Activated T-helper 1 cell treated with anti-CD3 and anti-CD28 coated beads, Interleukin-12 subunit alpha, Interleukin-12 subunit beta, Interleukin-2, Interleukin-4 antibody, amounts not matched to agents 30 ng/mL and 10 ng/mL and 1 ng/mL, durations not matched to agents 14 hours and 24 hours and 36 hours (primary cell): ENCODE data around the gene OSM. TPM values are rescaled to one million over a fixed set of nuclear protein-coding genes. Genes with fewer than 3 reads are reported as not detected.
A peak's percentile ranks its signal among the peaks of the same experiment; 100 is the strongest.

Experiments
- DNase-seq: peaks from one replicate; pipeline ENCODE4 v3.0.0; 2021; ENCODE audit warnings: low spot score
- H3K27ac Mint-ChIP-seq: one replicate; pipeline ENCODE4 v1.8.0; 2021; ENCODE audit warnings: mild to moderate bottlenecking, mixed read lengths
- H3K27me3 Mint-ChIP-seq: one replicate; pipeline ENCODE4 v1.8.0; 2022; ENCODE audit warnings: mild to moderate bottlenecking, moderate library complexity, mixed read lengths; ENCODE audit not compliant: insufficient read depth
- H3K36me3 Mint-ChIP-seq: one replicate; pipeline ENCODE4 v1.8.0; 2021; ENCODE audit warnings: low read depth, mixed read lengths
- H3K4me1 Mint-ChIP-seq: one replicate; pipeline ENCODE4 v1.8.0; 2021; ENCODE audit warnings: low read depth, mixed read lengths
- H3K4me3 Mint-ChIP-seq: one replicate; pipeline ENCODE4 v1.8.0; 2021; ENCODE audit warnings: mild to moderate bottlenecking, moderate library complexity, mixed read lengths
- H3K9me3 Mint-ChIP-seq: one replicate; pipeline ENCODE4 v1.8.0; 2021; ENCODE audit warnings: mixed read lengths
- intact Hi-C: fragments of 100-400 bp; cut with micrococcal nuclease; formaldehyde crosslinking; loops from one replicate; pipeline ENCODE4 v1.15.1; 2024
- total RNA-seq: library from RNA; stranded (reverse); gene quantifications from 2 replicates; pipeline ENCODE4 v1.2.3, GENCODE V29; 2022

The OSM gene
- total RNA-seq, 1 donor from 2014 or later, result 78.3 TPM

- Mint-ChIP-seq H3K27me3 (no peaks in the 10 kb centered on the region), H3K4me3 (peak overlapping the region; percentile 77), H3K36me3 (peaks cover 20% of the 10 kb centered on the region), H3K4me1 (peaks cover 94% of the 10 kb centered on the region), H3K9me3 (no peaks in the 10 kb centered on the region), H3K27ac (peak overlapping the region; percentile 95)
- intact Hi-C loops, result loop anchor here (1.0 to 5.0 kb wide), 4 partner anchors 9 to 81 kb away; partner anchors contain the start of genes CASTOR1, RNF215 and SF3A1
- no peak for DNase-seq
Measured at GRCh38 chr22:30306627-30307011, 40.0 kb upstream of the OSM start.

GRCh38 chr22:30305906-30306626 is 39.4 kb upstream of the OSM start:
- H3K27ac Mint-ChIP-seq, result peak overlapping the region; percentile 95
- DNase-seq, result no peak
- peaks cover 20% of the 10 kb centered on the region for H3K36me3 Mint-ChIP-seq
- H3K27me3 Mint-ChIP-seq, result no peaks in the 10 kb centered on the region
- intact Hi-C loops, result loop anchor here (1.0 to 5.0 kb wide), 5 partner anchors 9 to 81 kb away; partner anchors contain the start of genes CASTOR1, RNF215 and SF3A1
- H3K9me3 Mint-ChIP-seq, result no peaks in the 10 kb centered on the region
- H3K4me3 Mint-ChIP-seq, result peak overlapping the region; percentile 77
- peaks cover 94% of the 10 kb centered on the region for H3K4me1 Mint-ChIP-seq

GRCh38 chr22:30305519-30305905 is 38.9 kb upstream of the OSM start:
- intact Hi-C loops, result loop anchor here (1.0 to 5.0 kb wide), 2 partner anchors 22 to 82 kb away; partner anchors contain the start of gene RNF215
- Mint-ChIP-seq H3K9me3 (no peaks in the 10 kb centered on the region), H3K4me1 (peaks cover 93% of the 10 kb centered on the region), H3K27ac (peak overlapping the region; percentile 95), H3K4me3 (peak overlapping the region; percentile 77), H3K27me3 (no peaks in the 10 kb centered on the region), H3K36me3 (peaks cover 23% of the 10 kb centered on the region)
- DNase-seq, result peak; percentile 68

GRCh38 chr22:30304495-30305244 is 38.0 kb upstream of the OSM start:
- no peak for DNase-seq
- Mint-ChIP-seq H3K9me3 (no peaks in the 10 kb centered on the region), H3K4me3 (peak overlapping the region; percentile 77), H3K4me1 (peaks cover 84% of the 10 kb centered on the region), H3K27me3 (no peaks in the 10 kb centered on the region), H3K36me3 (peaks cover 21% of the 10 kb centered on the region), H3K27ac (peak overlapping the region; percentile 95)
- intact Hi-C loops, result loop anchor here (1.0 to 5.0 kb wide), 2 partner anchors 23 to 83 kb away; partner anchors contain the start of gene RNF215

GRCh38 chr22:30302810-30303138 is 36.1 kb upstream of the OSM start:
- no peaks in the 10 kb centered on the region for H3K27me3 Mint-ChIP-seq
- no peak for DNase-seq
- H3K27ac Mint-ChIP-seq, result peak overlapping the region; percentile 91
- H3K4me3 Mint-ChIP-seq, result peak overlapping the region; percentile 45
- H3K9me3 Mint-ChIP-seq, result no peaks in the 10 kb centered on the region
- H3K36me3 Mint-ChIP-seq, result peaks cover 27% of the 10 kb centered on the region
- peaks cover 81% of the 10 kb centered on the region for H3K4me1 Mint-ChIP-seq
- intact Hi-C loops, result no loop called here

GRCh38 chr22:30301995-30302809 is 35.6 kb upstream of the OSM start:
- peak overlapping the region; percentile 91 for H3K27ac Mint-ChIP-seq
- intact Hi-C loops, result no loop called here
- peaks cover 82% of the 10 kb centered on the region for H3K4me1 Mint-ChIP-seq
- H3K4me3 Mint-ChIP-seq, result peak overlapping the region; percentile 45
- no peaks in the 10 kb centered on the region for H3K27me3 Mint-ChIP-seq
- H3K9me3 Mint-ChIP-seq, result no peaks in the 10 kb centered on the region
- no peak for DNase-seq
- H3K36me3 Mint-ChIP-seq, result peaks cover 27% of the 10 kb centered on the region

GRCh38 chr22:30299322-30299721 is 32.7 kb upstream of the OSM start:
- H3K27ac Mint-ChIP-seq, result no peak overlapping the region

GRCh38 chr22:30297991-30298701 is 31.5 kb upstream of the OSM start:
- Mint-ChIP-seq H3K4me3 (no peak overlapping the region), H3K27me3 (no peaks in the 10 kb centered on the region), H3K36me3 (peaks cover 30% of the 10 kb centered on the region), H3K27ac (peak overlapping the region; percentile 23), H3K4me1 (peaks cover 57% of the 10 kb centered on the region), H3K9me3 (no peaks in the 10 kb centered on the region)
- no peak for DNase-seq
- intact Hi-C loops, result no loop called here

More at GRCh38 chr22:30299322-30299721, 32.7 kb upstream of the OSM start:
- peaks cover 29% of the 10 kb centered on the region for H3K36me3 Mint-ChIP-seq
- peaks cover 61% of the 10 kb centered on the region for H3K4me1 Mint-ChIP-seq
- no peaks in the 10 kb centered on the region for H3K27me3 Mint-ChIP-seq
- no peak overlapping the region for H3K4me3 Mint-ChIP-seq
- no peak for DNase-seq
- intact Hi-C loops, result no loop called here
- H3K9me3 Mint-ChIP-seq, result no peaks in the 10 kb centered on the region

- H3K27ac Mint-ChIP-seq, result peak overlapping the region; percentile 16
- H3K9me3 Mint-ChIP-seq, result no peaks in the 10 kb centered on the region
- DNase-seq, result no peak
- H3K4me1 Mint-ChIP-seq, result peaks cover 49% of the 10 kb centered on the region
- H3K4me3 Mint-ChIP-seq, result no peak overlapping the region
- peaks cover 25% of the 10 kb centered on the region for H3K36me3 Mint-ChIP-seq
- intact Hi-C loops, result no loop called here
- H3K27me3 Mint-ChIP-seq, result no peaks in the 10 kb centered on the region
Measured at GRCh38 chr22:30297276-30297990, 30.8 kb upstream of the OSM start.

- Mint-ChIP-seq H3K27ac (peak overlapping the region; percentile 55), H3K36me3 (peaks cover 22% of the 10 kb centered on the region), H3K27me3 (no peaks in the 10 kb centered on the region), H3K4me3 (no peak overlapping the region), H3K9me3 (no peaks in the 10 kb centered on the region), H3K4me1 (peaks cover 44% of the 10 kb centered on the region)
- no peak for DNase-seq
- intact Hi-C loops, result no loop called here
Measured at GRCh38 chr22:30296833-30297232, 30.2 kb upstream of the OSM start.

GRCh38 chr22:30296324-30296723 is 29.7 kb upstream of the OSM start:
- DNase-seq, result no peak

GRCh38 chr22:30295576-30295975 is 28.9 kb upstream of the OSM start:
- Mint-ChIP-seq H3K27ac (no peak overlapping the region), H3K4me1 (peaks cover 42% of the 10 kb centered on the region), H3K4me3 (no peak overlapping the region), H3K9me3 (no peaks in the 10 kb centered on the region), H3K36me3 (peaks cover 19% of the 10 kb centered on the region), H3K27me3 (no peaks in the 10 kb centered on the region)
- intact Hi-C loops, result no loop called here
- no peak for DNase-seq

More at GRCh38 chr22:30296324-30296723, 29.7 kb upstream of the OSM start:
- Mint-ChIP-seq H3K36me3 (peaks cover 22% of the 10 kb centered on the region), H3K27me3 (no peaks in the 10 kb centered on the region), H3K4me3 (no peak overlapping the region), H3K27ac (peak overlapping the region; percentile 55), H3K9me3 (no peaks in the 10 kb centered on the region), H3K4me1 (peaks cover 44% of the 10 kb centered on the region)
- intact Hi-C loops, result no loop called here
